ENCODE results near the gene GRAMD2A.

The GRAMD2A gene

GRCh38 chr15:72217216-72217615 is 19.6 kb upstream of the GRAMD2A start:
- no peak for DNase-seq (ENCODE audit: low read depth)

GRCh38 chr15:72216079-72216478 is 18.5 kb upstream of the GRAMD2A start:
- no peak for DNase-seq (ENCODE audit: low read depth)

GRCh38 chr15:72207558-72208085 is 10.0 kb upstream of the GRAMD2A start:
- DNase-seq (ENCODE audit: low read depth) = no peak

GRCh38 chr15:72206677-72207000 is 9.1 kb upstream of the GRAMD2A start:
- DNase-seq (ENCODE audit: low read depth) = no peak

DNA sequence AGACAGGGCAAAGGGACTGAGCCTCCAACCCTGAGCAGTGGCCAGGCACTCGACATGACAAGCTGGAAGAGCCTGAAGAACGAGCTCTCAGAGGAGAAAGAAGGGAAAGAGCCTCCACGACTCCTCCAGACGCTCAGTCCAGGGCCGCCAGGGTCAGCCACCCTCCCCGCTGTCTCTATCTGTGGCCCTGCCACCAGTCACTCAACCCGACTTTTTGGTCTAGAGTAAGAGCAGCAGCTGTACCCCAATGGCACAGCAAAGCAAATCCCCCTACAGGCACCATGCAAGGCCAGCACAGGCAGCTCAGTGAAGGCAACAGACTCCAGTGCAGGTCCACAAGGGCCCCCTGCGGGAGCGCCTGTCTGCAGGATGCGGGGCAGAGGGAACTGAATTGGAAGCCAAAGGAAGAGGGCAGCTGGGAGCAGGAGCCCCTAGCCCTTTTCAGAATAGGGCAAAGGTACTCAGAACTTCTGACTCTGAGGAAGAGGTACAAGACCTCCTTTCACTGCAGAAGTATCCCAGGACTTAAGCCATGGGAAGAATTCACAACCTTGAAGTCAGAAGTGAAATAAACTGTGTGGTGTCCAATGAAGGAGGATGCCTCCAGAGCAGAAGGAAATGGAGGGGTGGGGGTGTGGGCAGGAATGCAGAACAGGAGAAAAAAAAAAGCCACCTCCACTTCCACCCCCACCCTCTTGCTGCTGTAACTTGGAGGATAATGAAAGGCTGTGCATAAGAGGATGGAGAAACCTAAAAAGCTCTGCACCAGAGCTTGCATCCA is 8.5 kb upstream of the GRAMD2A start:
- DNase-seq (ENCODE audit: low read depth) = no peak

GRCh38 chr15:72205273-72205672 is 7.7 kb upstream of the GRAMD2A start:
- no peak for DNase-seq (ENCODE audit: low read depth)

DNA sequence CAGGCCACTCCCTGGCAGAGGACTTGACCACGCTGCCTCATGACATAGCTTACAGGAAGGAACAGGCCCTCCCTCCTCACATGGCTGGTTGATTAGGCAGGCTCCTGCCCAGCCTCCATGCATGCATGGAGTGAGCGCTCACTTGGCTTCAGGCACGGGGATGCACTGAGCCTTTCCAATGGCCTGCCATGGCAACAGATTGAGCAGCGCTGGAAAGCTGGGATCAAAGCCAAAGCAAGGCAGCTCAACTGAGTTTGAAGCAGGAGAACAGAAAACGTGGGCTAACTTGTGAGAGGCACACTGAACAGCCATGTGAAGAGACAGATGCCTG is 5.9 kb upstream of the GRAMD2A start:
- DNase-seq (ENCODE audit: low read depth) = no peak

DNA sequence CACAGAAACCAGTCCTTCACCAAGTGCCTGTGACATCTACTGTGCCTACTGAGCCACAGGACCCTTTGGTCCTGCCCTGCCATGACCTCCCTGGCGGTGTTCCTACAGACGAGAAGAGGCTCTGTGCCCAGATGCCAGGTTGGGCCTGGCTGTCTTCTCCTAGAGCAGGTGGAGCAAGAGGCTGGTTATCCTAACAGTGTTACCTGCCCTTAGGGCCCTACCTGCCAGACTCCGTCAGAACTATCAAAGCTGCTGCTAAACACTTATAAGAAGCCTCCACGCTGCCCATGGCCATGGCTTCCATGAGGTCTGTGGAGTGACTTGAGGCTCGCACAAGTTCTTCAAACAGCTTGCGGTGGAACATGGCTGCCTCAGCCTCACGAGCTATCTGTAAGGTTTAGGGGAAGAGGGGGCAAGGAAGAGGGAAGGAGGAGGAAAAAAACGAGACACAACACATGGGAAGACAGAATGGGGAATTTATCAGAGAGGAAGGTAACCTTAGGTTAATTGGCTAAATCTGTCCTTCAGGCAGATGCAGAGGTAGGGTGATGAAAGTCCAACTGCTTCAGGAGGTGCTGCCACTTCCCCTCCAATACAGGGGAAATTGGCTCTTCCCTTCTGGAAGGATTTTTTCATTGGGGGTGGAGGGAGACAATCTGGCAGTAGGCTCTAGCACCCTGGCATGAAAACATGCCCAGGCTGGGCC is 5.4 kb upstream of the GRAMD2A start:
- DNase-seq (ENCODE audit: low read depth) = no peak

DNA sequence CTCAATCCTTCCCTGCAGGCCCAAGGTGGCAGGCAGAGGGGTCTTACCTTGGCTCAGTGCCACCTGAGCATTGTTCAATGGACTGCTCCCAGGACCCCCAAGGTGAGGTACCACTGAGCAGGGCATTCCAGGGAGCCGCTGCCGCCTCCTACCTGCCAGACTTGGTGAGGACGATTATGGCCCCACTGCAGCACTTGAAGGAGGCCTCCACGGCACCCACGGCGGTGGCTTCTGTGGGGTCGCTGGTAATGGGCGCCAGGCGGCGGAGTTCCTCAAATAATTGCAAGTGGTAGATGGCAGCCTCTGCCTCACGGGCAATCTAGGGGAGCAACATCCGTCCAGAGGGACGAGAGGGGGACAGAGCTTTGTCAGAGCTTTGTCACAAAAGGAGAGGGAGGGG is 4.7 kb upstream of the GRAMD2A start:
- DNase-seq (ENCODE audit: low read depth) = no peak

GRCh38 chr15:72201391-72201921 is 3.9 kb upstream of the GRAMD2A start:
- DNase-seq (ENCODE audit: low read depth) = no peak

GRCh38 chr15:72200395-72201237 is 3.0 kb upstream of the GRAMD2A start:
- DNase-seq (ENCODE audit: low read depth) = no peak

- peak; percentile 62 for DNase-seq (ENCODE audit: low read depth)
Observed at GRCh38 chr15:72199721-72200212, 2.2 kb upstream of the GRAMD2A start.

DNA sequence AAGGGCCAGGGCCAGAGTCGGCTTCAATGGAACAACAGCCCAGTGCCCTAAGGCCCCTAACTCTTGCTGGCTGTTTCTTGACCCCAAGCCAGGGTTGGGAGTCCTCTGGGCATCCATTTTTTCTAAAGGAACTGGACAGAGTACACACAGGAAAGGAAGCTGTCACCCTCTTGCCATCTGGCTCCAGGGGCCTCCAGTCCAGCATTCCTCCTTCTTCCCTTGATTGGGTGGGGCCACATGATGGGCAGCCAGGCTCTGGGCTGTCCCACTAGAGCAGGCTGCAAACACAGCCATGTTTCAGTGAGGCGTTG is 1.6 kb upstream of the GRAMD2A start:
- DNase-seq (ENCODE audit: low read depth) = no peak

DNA sequence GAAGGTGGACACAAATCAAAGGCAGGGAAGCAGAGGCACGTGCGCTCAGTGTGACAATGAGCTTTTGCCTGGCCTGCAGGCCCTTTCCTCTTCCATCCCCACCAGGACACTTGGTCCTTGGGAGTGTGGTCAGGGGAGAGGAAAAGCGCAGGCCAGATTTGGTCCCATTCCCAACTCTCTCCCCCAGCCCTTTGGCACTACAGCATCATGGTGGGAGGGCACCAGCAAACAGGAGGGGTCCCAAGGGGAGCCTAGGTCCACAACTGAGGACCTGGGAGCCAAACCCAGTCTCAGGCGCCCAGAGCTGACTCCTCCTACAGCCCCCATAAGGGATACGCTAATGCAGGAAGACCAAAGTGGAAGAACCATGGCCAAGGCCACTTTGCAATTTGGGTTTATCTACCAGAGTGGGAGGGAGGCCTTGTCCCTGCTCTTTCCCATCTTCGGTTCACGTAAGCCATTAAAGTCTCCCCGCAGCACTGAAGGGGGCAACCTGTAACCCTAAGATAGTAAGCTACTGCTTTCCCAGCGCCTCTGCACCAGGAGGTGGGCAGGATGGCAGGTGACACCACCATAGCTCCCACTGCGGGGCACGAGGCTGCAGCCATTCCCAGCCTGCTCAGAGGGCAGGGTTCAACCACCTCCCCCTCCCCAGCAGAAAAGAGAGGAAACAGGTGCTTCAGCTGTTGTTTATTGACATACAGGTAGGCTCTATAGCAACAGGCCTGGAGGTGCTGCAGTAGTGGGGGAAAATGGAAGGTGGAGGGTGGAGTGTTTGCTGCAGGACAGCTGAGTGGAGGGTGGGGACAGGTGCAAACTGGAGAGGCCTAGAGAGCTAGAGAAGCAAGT is 993 bp upstream of the GRAMD2A start:
- DNase-seq (ENCODE audit: low read depth) = no peak

GRCh38 chr15:72197041-72197459 is 537 bp downstream of the GRAMD2A start:
- DNase-seq (ENCODE audit: low read depth) = no peak

GRCh38 chr15:72196409-72197040 is 1.1 kb downstream of the GRAMD2A start:
- DNase-seq (ENCODE audit: low read depth) = no peak

DNA sequence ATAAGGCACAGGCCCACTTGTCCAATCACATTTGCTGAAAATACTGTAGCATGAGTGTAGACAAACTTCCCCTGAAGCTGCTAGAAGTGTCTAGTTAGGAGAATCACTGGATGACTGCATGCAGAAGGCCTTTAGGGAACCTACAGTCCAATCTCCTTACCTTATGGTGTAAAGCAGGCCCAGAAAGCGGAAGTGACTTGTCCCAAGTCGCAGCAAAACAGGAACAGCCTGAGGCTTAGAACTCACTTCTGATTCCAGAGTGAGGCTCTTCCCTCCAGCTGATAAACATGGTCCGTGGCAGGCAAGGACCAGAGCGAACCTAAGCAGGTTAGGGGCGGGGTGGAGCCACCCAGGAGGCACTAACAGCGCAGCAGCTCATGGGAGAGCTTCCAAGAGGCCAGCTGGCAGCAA is 2.5 kb downstream of the GRAMD2A start:
- peak; percentile 76 for DNase-seq (ENCODE audit: low read depth)

GRCh38 chr15:72193836-72194396 is 3.7 kb downstream of the GRAMD2A start:
- DNase-seq (ENCODE audit: low read depth) = no peak

DNA sequence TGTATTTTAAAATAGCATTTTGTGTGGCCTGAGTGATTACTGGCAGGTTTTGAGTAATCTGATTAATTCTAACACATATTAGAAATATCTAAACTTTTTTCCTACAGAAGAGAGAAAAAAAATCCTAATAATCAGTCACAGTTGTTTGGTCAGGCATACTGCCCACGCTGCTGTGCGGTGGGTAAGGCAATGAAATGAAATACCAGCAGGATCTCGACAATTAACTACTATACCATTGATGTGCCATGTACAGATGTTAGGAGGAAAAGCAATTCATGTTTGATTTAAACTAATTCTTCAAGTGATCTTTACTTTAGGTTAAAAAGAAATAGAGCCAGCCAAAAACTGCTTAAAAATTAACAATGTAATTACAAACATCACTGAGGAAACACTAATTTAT is 5.2 kb downstream of the GRAMD2A start:
- no peak for DNase-seq (ENCODE audit: low read depth)

DNA sequence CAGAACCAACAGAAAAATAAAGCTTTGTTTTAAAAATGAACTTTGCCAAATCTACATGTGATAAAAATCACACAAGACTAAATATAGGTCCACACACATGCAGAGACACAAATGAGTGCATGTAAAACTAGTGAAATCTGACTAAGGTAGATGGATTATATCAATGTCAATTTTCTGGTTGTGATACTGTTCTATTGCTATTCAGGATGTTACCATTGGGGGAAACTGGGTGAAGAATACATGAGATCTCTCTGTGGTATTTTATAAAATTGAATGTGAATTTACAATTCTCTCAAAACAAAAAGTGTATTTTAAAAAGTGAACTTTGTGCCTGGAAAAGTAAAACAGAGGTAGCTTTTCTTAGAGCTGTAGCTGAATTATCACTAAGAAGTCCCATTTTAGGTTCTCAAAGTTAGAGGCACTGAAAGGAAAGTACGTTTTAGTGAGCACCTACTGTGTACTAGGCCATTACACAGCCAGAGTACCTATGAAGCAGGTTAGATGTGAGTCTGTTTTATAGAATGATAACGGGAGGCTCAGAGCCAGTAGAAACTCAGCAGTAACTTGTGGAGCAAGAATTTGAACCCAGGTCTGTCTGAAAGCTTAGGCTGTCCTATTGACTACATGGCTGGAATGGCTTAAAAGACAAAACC is 8.2 kb downstream of the GRAMD2A start:
- DNase-seq (ENCODE audit: low read depth) = no peak
